Right lobe of liver (tissue), 5 donors: ENCODE results near the gene HTR2C. TPM values are rescaled to one million over a fixed set of nuclear protein-coding genes. Genes with fewer than 3 reads are reported as not detected.

Experiments
- microRNA counts: library from miRNA; unstranded; fragments of <30 nt; microRNA quantifications from one replicate; lab custom pipeline; 2016
- microRNA-seq, 2 donors: library from miRNA; unstranded; fragments of <30 nt; microRNA quantifications; one replicate each; pipeline ENCODE4, GENCODE V29; 2019 to 2020
- small RNA-seq, 2 experiments: library from RNA; depleted of rRNA; stranded (forward); fragments of <200 nt; gene quantifications; one replicate each; pipeline ENCODE3, GENCODE V24; 2016
- total RNA-seq, 6 experiments: library from RNA; depleted of rRNA in 2 of 6; stranded (reverse); fragments of >200 nt in 2 of 6; fragmentation: NEBNext Ultra II Directional in 3 of 6; extraction: Animal tissue kit (Norgen Biotek cat#: 25700) in 3 of 6; gene quantifications; one replicate each; pipeline versions ENCODE4 v1.1.0 to v1.2.4, GENCODE V29; 2016 to 2023
- donor health status: DM: no; HTN: no; CAD: no.
- donor health status: DM: no; HTN: no; CAD: no.
- donor health status: DM: no; HTN: yes; CAD: no.
- donor health status: DM: no; HTN: yes; CAD: no.

HTR2C gene
- total RNA-seq, 6 experiments from 2014 or later, result not detected

MicroRNA genes within 50 kb of the gene (microRNA counts, 767-probe panel; counts per million panel counts)
- microRNA hsa-miR-1264 (lab: Ali Mortazavi, UCI) (237 counts per million), microRNA hsa-miR-1298 (lab: Ali Mortazavi, UCI) (237 counts per million), microRNA hsa-miR-1911-5p (lab: Ali Mortazavi, UCI) (237 counts per million), microRNA hsa-miR-1912 (lab: Ali Mortazavi, UCI) (237 counts per million), microRNA hsa-miR-448 (lab: Ali Mortazavi, UCI) (237 counts per million), microRNA hsa-miR-764 (lab: Ali Mortazavi, UCI) (237 counts per million)

Small RNA genes lying within 50 kb of the gene (microRNA-seq; reads per million reads assigned to microRNA genes)
- 0 reads per million in 2 donors for gene MIR1264
- 0 reads per million in 2 donors for gene MIR1298
- 0 reads per million in 2 donors for gene MIR1911
- gene MIR1912, result 0 reads per million in 2 donors
- gene MIR448, result 0 reads per million in 2 donors
- 0 reads per million in 2 donors for gene MIR764

Small RNA genes lying within 50 kb of the gene (small RNA-seq; reads per million reads assigned to genes)
- gene AL355812.1 (0 reads per million in 2 experiments), gene MIR1264 (0 reads per million in 2 experiments), gene MIR1298 (0 reads per million in 2 experiments), gene MIR1911 (0 reads per million in 2 experiments), gene MIR1912 (0 reads per million in 2 experiments), gene MIR448 (0 reads per million in 2 experiments), gene MIR764 (0 reads per million in 2 experiments), gene SNORA35 (0 reads per million in 2 experiments)
